Astrocyte of the spinal cord (primary cell): Measurements from ENCODE around the gene TLR6.
"Not testable (repeated sequence)": the region's sequence is repeated elsewhere in the genome, so short reads cannot be mapped to it uniquely, and the experiment has no call there.

Experiments
- DNase-seq: peaks from one replicate; pipeline ENCODE4 v3.0.0; 2011; ENCODE audit warnings: low read depth, low spot score
- H3K4me3 ChIP-seq: 2 replicates; pipeline ENCODE4 v1.5.1; 2011; ENCODE audit warnings: low read depth, mild to moderate bottlenecking, low read length, moderate library complexity
- in situ Hi-C: cut with HindIII; loops from 2 replicates; pipeline ENCODE4 v1.10.0; 2017; ENCODE audit warnings: low sequenced_read_pairs
- TF ChIP-seq, protein P1 (sequence below): IDR thresholded peaks from 2 replicates; pipeline ENCODE4 v1.5.1; 2012; ENCODE audit warnings: low read depth, mild to moderate bottlenecking, low read length, inconsistent platforms

TLR6 gene

DNA sequence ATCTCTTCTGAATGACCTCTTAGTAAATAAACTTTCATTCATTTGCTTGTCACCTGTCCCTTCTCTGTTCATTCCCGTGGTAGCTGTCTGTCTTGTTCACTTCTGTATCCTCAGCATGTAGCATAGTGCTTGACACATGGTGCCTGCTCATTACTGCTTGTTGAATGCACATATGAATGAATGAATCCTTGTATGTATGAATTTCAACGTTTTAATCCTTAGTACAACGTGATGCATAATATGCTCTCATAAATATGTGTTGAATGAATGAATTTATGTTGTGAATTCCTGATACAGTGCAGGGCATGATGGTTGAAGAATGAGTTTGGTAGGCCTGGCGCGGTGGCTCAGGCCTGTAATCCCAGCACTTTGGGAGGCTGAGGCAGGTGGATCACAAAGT is 76.8 kb downstream of the TLR6 start:
- DNase-seq = no peak
- in situ Hi-C loops = no loop called here
- TF ChIP-seq, protein P1, sequence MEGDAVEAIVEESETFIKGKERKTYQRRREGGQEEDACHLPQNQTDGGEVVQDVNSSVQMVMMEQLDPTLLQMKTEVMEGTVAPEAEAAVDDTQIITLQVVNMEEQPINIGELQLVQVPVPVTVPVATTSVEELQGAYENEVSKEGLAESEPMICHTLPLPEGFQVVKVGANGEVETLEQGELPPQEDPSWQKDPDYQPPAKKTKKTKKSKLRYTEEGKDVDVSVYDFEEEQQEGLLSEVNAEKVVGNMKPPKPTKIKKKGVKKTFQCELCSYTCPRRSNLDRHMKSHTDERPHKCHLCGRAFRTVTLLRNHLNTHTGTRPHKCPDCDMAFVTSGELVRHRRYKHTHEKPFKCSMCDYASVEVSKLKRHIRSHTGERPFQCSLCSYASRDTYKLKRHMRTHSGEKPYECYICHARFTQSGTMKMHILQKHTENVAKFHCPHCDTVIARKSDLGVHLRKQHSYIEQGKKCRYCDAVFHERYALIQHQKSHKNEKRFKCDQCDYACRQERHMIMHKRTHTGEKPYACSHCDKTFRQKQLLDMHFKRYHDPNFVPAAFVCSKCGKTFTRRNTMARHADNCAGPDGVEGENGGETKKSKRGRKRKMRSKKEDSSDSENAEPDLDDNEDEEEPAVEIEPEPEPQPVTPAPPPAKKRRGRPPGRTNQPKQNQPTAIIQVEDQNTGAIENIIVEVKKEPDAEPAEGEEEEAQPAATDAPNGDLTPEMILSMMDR = no peak
- no peak overlapping the region for H3K4me3 ChIP-seq

GRCh38 chr4:38777925-38778324 is 78.7 kb downstream of the TLR6 start:
- H3K4me3 ChIP-seq, in situ Hi-C loops, DNase-seq: not testable (repeated sequence)

- DNase-seq = no peak
- TF ChIP-seq, protein P1 = no peak
- H3K4me3 ChIP-seq = no peak overlapping the region
- in situ Hi-C loops = no loop called here
Measured at GRCh38 chr4:38775326-38775725, 81.3 kb downstream of the TLR6 start.

DNA sequence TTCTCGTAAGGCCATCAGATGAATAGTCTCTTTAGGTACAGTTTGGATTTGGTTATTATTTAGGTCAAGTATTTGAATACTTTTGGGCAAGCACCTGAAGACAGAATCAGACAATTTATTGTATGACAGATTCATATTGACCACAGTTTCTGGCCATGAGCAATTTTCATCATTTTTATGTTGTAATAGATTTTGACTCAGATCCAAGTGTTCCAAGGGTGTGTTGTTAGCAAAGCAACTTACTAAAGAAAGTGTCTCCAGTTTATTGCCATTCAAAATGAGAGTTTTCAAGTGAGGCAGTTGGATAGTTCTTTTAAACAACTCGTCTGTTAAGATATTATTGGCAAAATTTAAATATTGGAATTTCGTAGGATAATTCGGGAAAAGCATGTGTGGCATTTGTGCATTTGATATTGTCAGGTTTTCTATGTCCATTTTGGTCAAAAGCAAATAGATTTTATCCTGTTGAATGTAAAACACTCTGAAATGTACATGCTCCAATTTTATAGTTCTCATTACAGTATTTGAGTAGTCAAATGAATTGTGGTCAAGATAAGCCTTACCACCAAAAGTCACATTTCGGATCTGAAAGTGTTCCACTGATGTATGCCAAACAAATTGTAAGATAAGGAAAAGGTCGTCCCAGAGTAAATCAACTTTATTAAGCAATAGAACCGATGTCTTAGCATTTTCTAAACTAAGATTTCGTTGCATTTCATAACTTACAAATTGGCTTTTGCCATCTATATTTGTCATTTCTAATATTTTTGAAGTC is 82.2 kb downstream of the TLR6 start:
- DNase-seq = no peak
- in situ Hi-C loops = no loop called here
- TF ChIP-seq, protein P1 = no peak
- H3K4me3 ChIP-seq = no peak overlapping the region
